Effector memory CD4-positive, alpha-beta T cell (primary cell): ENCODE data around the gene GGT7.
"Not testable (repeated sequence)": the region's sequence is repeated elsewhere in the genome, so short reads cannot be mapped to it uniquely, and the experiment has no call there.

ENCODE experiments used
- DNase-seq, 3 donors: peaks; one replicate each; pipeline ENCODE4 v3.0.0-alpha.2; 2020
- H3K27ac ChIP-seq: 2 replicates; pipeline ENCODE4 v1.7.0; 2013; ENCODE audit warnings: mild to moderate bottlenecking, low read length, moderate library complexity; ENCODE audit not compliant: insufficient read depth, poor library complexity, severe bottlenecking
- H3K27me3 ChIP-seq: replicated peaks from 2 replicates; pipeline ENCODE4 v1.7.0; 2013; ENCODE audit warnings: mild to moderate bottlenecking, low read length; ENCODE audit not compliant: insufficient read depth, control insufficient read depth, poor library complexity, severe bottlenecking
- H3K36me3 ChIP-seq: 2 replicates; pipeline ENCODE4 v1.7.0; 2013; ENCODE audit warnings: mild to moderate bottlenecking, low read length, moderate library complexity; ENCODE audit not compliant: control insufficient read depth, insufficient read depth
- H3K4me1 ChIP-seq: 2 replicates; pipeline ENCODE4 v1.7.0; 2013; ENCODE audit warnings: low read length, mild to moderate bottlenecking; ENCODE audit not compliant: control insufficient read depth, insufficient read depth, poor library complexity, severe bottlenecking
- H3K4me3 ChIP-seq: 2 replicates; pipeline ENCODE4 v1.7.0; 2013; ENCODE audit warnings: low read length, low read depth, mild to moderate bottlenecking; ENCODE audit not compliant: insufficient read depth, poor library complexity, severe bottlenecking
- H3K9me3 ChIP-seq: 2 replicates; pipeline ENCODE4 v1.7.0; 2013; ENCODE audit warnings: mild to moderate bottlenecking, low read length, moderate library complexity; ENCODE audit not compliant: control insufficient read depth
- total RNA-seq, 3 donors: gene quantifications; one replicate each; lab custom pipeline; 2026; lab: John Stamatoyannopoulos, UW

The GGT7 gene
- 24.9 to 28.7 (median 25.1) reads per million in 3 donors for total RNA-seq

- Histone ChIP-seq H3K9me3 (no peaks in the 10 kb centered on the region), H3K4me1 (peaks cover 21% of the 10 kb centered on the region), H3K36me3 (no peaks in the 10 kb centered on the region), H3K4me3 (peak within 1 kb of the TSS; percentile 58), H3K27ac (peak within 1 kb of the TSS; percentile 31), H3K27me3 (no peaks in the 10 kb centered on the region)
- DNase-seq = peak; percentile 77 to 84 (median 82)
Observed at GRCh38 chr20:34872622-34873224, at the start of gene GGT7. TSS of gene GGT7 (minus strand) at chr20:34872856. CDS start at chr20:34872815, 41 bp downstream.

DNA sequence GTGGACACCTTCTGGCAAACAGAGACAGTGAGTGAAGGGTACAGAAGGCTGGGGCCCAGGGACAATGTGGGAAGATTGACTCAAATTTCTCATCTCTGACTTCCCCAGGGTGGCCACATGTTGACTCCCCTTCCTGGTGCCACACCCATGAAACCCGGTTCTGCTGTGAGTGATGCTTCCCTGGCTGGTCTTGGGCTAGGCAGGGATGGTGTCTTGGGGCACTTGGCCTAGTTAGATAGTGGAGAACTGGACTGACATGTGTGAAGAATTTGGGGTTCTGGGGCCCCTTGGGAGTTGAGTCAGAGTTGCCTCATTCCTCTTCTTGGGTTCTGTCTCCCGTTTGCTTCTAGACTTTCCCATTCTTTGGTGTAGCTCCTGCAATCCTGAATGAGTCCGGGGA lies 48.8 kb upstream of the GGT7 start:
- H3K27me3 ChIP-seq = no peaks in the 10 kb centered on the region
- H3K9me3 ChIP-seq = no peaks in the 10 kb centered on the region
- no peak overlapping the region for H3K27ac ChIP-seq
- peaks cover 11% of the 10 kb centered on the region for H3K36me3 ChIP-seq
- H3K4me3 ChIP-seq = no peak overlapping the region
- peaks cover 5% of the 10 kb centered on the region for H3K4me1 ChIP-seq
- DNase-seq = no peak

DNA sequence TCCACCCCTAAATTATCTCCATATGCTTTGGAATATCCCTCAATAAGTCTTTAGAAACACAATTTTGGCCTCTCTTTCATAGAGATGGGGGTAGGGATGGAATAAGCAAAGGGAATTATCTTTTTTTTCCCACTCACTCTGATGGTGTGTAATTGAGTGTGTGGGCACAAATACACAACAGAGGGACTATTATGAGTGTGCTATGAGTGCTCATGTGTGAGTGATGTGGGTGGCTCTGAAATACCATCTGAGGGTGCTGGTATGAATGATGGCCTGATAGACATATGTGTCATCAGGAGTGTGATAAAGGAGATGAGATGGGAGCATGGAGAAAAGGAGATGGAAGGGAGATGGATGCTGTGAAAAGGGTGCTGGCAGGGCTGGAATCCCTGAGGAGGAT lies 47.4 kb upstream of the GGT7 start:
- H3K36me3 ChIP-seq = peaks cover 8% of the 10 kb centered on the region
- H3K4me1 ChIP-seq = peaks cover 5% of the 10 kb centered on the region
- no peaks in the 10 kb centered on the region for H3K9me3 ChIP-seq
- H3K27me3 ChIP-seq = no peaks in the 10 kb centered on the region
- H3K4me3 ChIP-seq = no peak overlapping the region
- H3K27ac ChIP-seq = no peak overlapping the region
- DNase-seq = no peak

DNA sequence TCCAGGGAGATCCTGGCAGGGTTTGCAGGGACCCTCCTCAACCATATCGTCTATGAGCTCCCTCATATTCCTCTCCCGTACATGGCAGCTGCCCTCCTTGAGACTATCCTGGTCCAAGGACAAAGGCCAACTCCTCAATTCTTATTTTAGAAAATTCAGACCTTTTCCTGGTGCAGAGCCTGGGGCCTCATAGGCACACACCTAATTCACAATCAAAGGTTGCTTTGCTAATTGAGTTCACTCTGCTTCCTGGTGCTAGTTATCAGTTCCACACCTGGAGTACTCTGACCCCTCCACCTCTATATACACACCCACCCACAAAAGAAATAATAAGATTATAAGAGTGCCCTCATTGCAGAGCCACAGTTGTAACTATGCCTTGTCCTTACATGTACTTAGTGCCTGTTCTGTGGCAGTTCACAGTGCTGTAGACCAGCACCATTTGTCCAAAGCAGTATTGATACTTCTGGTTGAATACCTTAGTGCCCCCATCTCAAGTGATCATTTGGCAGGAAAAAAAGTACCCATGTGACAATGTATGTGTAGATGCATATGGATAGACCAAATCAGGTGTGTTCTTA lies 44.2 kb upstream of the GGT7 start:
- no peak for DNase-seq
- peaks cover 5% of the 10 kb centered on the region for H3K4me1 ChIP-seq
- H3K9me3 ChIP-seq = no peaks in the 10 kb centered on the region
- H3K27ac ChIP-seq = no peak overlapping the region
- H3K27me3 ChIP-seq = no peaks in the 10 kb centered on the region
- H3K4me3 ChIP-seq = no peak overlapping the region
- H3K36me3 ChIP-seq = no peaks in the 10 kb centered on the region

DNA sequence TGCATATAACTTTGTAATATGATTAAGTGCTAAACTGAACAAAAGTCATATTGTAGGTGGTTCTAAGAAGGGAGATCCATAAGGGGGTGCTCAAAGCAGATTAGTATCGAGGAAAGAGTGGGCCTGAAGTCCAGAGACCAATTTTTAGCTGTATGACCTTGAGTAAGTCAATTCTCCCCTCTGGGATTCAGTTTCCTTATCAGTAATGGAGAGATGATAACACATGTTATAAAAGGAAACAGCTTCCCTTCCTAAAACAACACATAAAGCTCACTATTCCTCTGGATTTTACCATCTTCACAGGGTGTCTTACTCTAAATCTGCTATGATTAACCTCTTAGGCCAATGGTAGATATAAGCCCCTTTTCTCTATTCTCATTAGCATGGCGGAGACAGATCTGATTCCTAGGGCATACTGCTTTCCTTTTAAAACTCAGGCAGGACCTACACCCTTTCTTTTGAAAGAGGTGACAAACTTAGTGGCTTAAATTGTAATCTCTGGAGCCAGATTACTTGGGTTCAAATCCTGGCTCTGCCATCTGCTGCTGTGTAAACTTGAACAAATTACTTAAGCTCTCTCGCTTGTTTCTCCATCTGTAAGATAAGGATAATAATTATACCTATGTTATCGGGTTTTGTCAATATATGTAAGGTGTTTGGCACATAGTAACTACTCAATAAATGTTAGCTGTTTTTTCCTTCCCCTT lies 43.2 kb upstream of the GGT7 start:
- H3K4me1 ChIP-seq = peaks cover 5% of the 10 kb centered on the region
- H3K27me3 ChIP-seq = no peaks in the 10 kb centered on the region
- no peaks in the 10 kb centered on the region for H3K9me3 ChIP-seq
- no peak overlapping the region for H3K27ac ChIP-seq
- H3K4me3 ChIP-seq = no peak overlapping the region
- DNase-seq = no peak
- no peaks in the 10 kb centered on the region for H3K36me3 ChIP-seq

DNA sequence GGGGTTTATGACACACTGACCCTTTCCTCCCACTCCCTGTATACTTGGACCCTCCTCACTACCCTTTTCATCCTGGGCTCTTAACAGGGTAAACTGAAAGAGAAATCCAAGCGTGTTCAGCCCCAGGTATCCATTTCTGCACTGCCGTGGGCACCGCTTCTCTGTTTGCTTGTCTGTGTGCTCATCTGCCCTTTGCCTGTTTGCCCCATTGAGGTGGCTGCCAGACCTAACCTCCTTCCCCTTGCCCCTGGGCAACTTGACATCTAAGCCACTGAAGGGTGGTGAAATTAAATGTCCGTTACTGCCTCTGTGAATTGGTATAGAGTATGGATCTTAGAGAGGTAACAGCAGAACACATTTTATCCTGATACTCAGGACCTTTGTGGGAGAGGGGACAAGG lies 42.5 kb upstream of the GGT7 start:
- Histone ChIP-seq H3K4me1 (peaks cover 5% of the 10 kb centered on the region), H3K27ac (no peak overlapping the region), H3K4me3 (no peak overlapping the region), H3K36me3 (no peaks in the 10 kb centered on the region), H3K9me3 (no peaks in the 10 kb centered on the region), H3K27me3 (no peaks in the 10 kb centered on the region)
- DNase-seq = no peak

GRCh38 chr20:34907616-34908469 lies 35.2 kb upstream of the GGT7 start:
- Histone ChIP-seq H3K36me3 (no peaks in the 10 kb centered on the region), H3K27ac (no peak overlapping the region), H3K4me3 (no peak overlapping the region), H3K27me3 (no peaks in the 10 kb centered on the region), H3K4me1 (no peaks in the 10 kb centered on the region), H3K9me3 (no peaks in the 10 kb centered on the region)
- no peak for DNase-seq

- DNase-seq = no peak
Observed at GRCh38 chr20:34904202-34904621, 31.6 kb upstream of the GGT7 start.

DNA sequence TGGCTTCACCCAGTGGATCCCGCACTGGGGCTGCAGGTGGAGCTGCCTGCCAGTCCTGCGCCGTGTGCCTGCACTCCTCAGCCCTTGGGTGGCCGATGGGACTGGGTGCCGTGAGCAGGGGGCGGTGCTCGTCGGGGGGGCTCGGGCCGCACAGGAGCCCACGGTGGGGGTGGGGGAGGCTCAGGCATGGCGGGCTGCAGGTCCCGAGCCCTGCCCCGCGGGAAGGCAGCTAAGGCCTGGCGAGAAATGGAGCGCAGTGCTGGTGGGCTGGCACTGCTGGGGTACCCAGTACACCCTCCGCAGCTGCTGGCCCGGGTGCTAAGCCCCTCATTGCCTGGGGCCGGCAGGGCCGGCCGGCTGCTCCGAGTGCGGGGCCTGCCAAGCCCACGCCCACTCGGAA lies 26.1 kb upstream of the GGT7 start:
- not testable (repeated sequence) for DNase-seq, H3K27ac ChIP-seq, H3K4me3 ChIP-seq, H3K4me1 ChIP-seq, H3K27me3 ChIP-seq, H3K9me3 ChIP-seq, H3K36me3 ChIP-seq

More at GRCh38 chr20:34904202-34904621, 31.6 kb upstream of the GGT7 start:
- Histone ChIP-seq H3K4me3 (no peak overlapping the region), H3K27me3 (no peaks in the 10 kb centered on the region), H3K36me3 (no peaks in the 10 kb centered on the region), H3K27ac (no peak overlapping the region), H3K9me3 (no peaks in the 10 kb centered on the region), H3K4me1 (no peaks in the 10 kb centered on the region)
